ENCODE measurements around the gene TMC1. TPM values are rescaled to one million over a fixed set of nuclear protein-coding genes. Genes with fewer than 3 reads are reported as not detected.

Gene TMC1
- total RNA-seq, 1 experiment from 2014 or later: 0.36 TPM

- H3K36me3 ChIP-seq (ENCODE audit: control insufficient read depth, insufficient read depth, low read length): no peaks in the 10 kb centered on the region
- H3K4me3 ChIP-seq (ENCODE audit: low read depth in 2 of 2, low read length in 2 of 2): no peak overlapping the region
- intact Hi-C loops (cut with micrococcal nuclease; ENCODE audit: unreplicated experiment) (no loop called here), in situ Hi-C loops (cut with HindIII; ENCODE audit: low pct_unique_long_range_greater_than_20kb, low sequenced_read_pairs) (no loop called here)
- BruUV-seq (replicated peaks): no TSS peak
- ChIA-PET POLR2A (no interaction called here), CTCF (no interaction called here)
- TF ChIP-seq REST (IDR thresholded peaks at IDR 0.05; ENCODE audit: insufficient read depth in 1 of 2, low read depth in 2 of 2, low read length in 1 of 2): no peak
- TF ChIP-seq, protein P1, sequence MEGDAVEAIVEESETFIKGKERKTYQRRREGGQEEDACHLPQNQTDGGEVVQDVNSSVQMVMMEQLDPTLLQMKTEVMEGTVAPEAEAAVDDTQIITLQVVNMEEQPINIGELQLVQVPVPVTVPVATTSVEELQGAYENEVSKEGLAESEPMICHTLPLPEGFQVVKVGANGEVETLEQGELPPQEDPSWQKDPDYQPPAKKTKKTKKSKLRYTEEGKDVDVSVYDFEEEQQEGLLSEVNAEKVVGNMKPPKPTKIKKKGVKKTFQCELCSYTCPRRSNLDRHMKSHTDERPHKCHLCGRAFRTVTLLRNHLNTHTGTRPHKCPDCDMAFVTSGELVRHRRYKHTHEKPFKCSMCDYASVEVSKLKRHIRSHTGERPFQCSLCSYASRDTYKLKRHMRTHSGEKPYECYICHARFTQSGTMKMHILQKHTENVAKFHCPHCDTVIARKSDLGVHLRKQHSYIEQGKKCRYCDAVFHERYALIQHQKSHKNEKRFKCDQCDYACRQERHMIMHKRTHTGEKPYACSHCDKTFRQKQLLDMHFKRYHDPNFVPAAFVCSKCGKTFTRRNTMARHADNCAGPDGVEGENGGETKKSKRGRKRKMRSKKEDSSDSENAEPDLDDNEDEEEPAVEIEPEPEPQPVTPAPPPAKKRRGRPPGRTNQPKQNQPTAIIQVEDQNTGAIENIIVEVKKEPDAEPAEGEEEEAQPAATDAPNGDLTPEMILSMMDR (IDR thresholded peaks at IDR 0.05): peak; percentile 10; the same call in 1 of the 2 replicates
- no peak for ATAC-seq
- no peak for DNase-seq (ENCODE audit: low read depth, low spot score)
- no peaks in the 10 kb centered on the region for H3K27me3 ChIP-seq (ENCODE audit: control insufficient read depth, insufficient read depth, low read length)
- H3K9me3 ChIP-seq (ENCODE audit: control insufficient read depth, insufficient read depth, low read depth, low read length): no peaks in the 10 kb centered on the region
- no peaks in the 10 kb centered on the region for H3K4me1 ChIP-seq (ENCODE audit: control insufficient read depth, insufficient read depth, low read length)
- no peak overlapping the region for H3K27ac ChIP-seq (ENCODE audit: low read length)
Measured at GRCh38 chr9:72695365-72695764, 174.0 kb downstream of the TMC1 start.

DNA sequence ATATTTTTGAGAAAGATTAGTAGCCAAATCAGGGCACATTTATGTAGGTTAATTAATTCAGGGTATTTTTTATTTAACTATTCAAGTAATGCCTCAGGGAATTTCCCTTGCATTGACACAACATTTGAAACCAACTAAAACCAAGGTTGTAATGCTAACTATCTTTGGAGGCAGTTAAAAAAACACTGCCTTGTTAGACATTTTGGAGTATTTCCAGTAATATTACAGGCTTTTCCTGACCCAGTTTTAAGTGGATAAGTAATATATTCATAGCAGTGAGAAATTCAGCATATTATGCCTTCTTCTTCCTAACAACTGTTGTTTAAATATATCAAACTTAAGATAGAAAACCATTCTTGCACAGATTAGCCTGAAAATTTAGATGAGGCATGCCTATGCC lies 175.1 kb downstream of the TMC1 start:
- CTCF ChIA-PET: no interaction called here
- in situ Hi-C loops (cut with HindIII; ENCODE audit: low pct_unique_long_range_greater_than_20kb, low sequenced_read_pairs) (no loop called here), intact Hi-C loops (cut with micrococcal nuclease; ENCODE audit: unreplicated experiment) (no loop called here)
- ATAC-seq (no peak), DNase-seq (ENCODE audit: low read depth, low spot score) (no peak)
- TF ChIP-seq REST (IDR thresholded peaks at IDR 0.05; ENCODE audit: insufficient read depth in 1 of 2, low read depth in 2 of 2, low read length in 1 of 2) (no peak), SIN3A (IDR thresholded peaks at IDR 0.05; ENCODE audit: borderline replicate concordance, insufficient read depth, low read depth, low read length) (no peak), POLR2AphosphoS5 (IDR thresholded peaks at IDR 0.05; ENCODE audit: low read depth, low read length) (no peak), TCF7L2 (IDR thresholded peaks at IDR 0.05; ENCODE audit: low read depth, low read length) (no peak)
- TF ChIP-seq, protein P1 (IDR thresholded peaks at IDR 0.05): no peak
- Histone ChIP-seq H3K36me3 (ENCODE audit: control insufficient read depth, insufficient read depth, low read length) (no peaks in the 10 kb centered on the region), H3K4me3 (ENCODE audit: low read depth in 2 of 2, low read length in 2 of 2) (no peak overlapping the region), H3K4me1 (ENCODE audit: control insufficient read depth, insufficient read depth, low read length) (no peaks in the 10 kb centered on the region), H3K27me3 (ENCODE audit: control insufficient read depth, insufficient read depth, low read length) (no peaks in the 10 kb centered on the region), H3K27ac (ENCODE audit: low read length) (no peak overlapping the region), H3K9me3 (ENCODE audit: control insufficient read depth, insufficient read depth, low read depth, low read length) (no peaks in the 10 kb centered on the region)
- POLR2A ChIA-PET: no interaction called here
- no TSS peak for BruUV-seq (replicated peaks)

Data from Panc1 (cell line).